TTC549 (cell line): Measurements from ENCODE around the gene HEBP2.
"Not testable (repeated sequence)": the region's sequence is repeated elsewhere in the genome, so short reads cannot be mapped to it uniquely, and the experiment has no call there.

Experiments used
- FAIRE-seq: peaks from 2 replicates; lab custom pipeline; 2012; peaks lifted over from hg19 to GRCh38; lab: Jason Lieb, UNC

Gene HEBP2

DNA sequence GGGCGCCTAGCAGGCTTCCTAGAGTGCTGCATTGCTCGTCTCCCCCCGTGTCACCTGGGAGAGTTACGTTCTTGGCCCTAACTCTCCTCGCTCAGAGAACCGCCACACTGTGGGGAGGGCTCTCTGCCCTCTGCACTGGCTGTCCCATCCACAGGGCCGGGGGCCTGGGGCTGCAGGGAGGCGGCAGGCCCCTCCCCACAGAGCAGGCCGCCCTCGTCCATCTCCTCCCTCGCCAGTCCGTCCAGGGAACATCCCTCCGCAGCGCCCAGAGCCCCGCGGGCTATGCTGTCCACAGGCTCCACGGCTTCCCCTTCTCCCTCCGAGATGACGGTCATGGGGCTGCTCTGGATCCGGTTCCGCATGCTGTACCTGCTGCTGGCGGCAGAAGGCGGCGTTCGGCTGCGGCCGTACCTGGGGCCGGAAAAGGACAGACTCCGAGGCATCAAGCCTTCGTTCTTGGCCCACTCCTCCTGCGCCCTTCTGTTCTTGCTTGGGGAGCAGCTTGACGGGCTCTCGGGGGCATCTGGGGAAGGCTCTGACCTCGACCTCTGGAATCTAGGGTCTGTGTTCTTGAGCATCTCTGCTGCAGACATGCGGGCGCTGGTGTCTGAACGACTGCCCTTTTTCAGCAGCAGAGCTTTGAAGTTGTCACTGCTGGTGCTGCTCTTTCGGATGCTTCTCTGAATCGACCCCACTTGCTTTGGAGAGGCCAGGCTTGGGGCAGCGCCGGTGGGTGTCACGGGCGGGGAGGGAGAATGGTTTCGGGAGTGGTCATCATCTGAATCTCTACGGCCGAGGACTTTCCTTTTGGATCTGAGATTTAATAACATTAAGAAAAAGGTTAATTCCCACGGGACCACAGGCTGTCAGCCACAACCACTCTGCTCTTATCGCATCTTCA lies 20.2 kb downstream of the HEBP2 start:
- FAIRE-seq, result no peak

DNA sequence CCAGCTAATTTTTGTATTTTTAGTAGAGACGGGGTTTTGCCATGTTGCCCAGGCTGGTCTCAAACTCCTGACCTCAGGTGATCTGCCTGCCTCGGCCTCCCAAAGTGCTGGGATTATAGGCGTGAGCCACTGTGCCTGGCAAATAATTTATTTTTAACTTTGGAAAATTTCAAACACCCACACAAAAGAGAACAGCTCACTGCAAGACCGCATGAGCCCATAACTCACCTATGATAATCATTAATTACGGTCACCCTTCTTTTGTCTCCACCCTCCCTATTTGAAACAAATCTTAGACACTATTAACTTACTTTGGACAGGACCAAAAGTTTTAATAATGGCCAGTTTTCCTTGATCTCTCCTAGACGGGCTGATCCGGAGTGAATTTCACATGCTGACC lies 21.2 kb downstream of the HEBP2 start:
- not testable (repeated sequence) for FAIRE-seq

DNA sequence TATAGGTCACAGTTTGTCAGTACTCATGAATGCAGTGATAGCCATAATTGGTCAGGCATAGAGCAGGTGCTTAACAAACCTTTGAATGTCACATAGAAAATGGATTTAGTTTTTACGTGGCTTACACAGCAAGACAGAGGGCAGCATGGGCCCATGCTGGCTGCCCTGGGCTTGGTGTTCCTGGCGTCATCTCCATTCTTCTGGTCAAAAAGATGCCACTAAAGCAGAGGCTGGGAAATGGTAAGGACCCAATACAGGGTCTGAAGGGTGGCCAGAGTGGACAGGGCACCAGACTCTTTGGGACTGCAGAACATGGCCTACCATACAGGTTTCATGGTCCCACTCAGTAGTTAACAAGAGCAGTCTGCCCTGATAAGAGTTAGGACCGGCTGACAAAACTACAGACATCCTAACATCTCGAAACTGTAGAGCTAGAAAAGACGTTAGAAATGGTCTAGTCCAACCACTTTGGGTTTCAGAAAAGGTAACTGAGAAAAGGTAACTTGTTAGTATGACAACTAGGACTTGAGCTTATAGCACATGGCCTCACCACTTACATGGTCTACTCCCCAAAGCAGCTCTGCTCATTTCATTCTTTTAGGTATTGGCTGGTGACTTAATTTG lies 22.6 kb downstream of the HEBP2 start:
- no peak for FAIRE-seq

DNA sequence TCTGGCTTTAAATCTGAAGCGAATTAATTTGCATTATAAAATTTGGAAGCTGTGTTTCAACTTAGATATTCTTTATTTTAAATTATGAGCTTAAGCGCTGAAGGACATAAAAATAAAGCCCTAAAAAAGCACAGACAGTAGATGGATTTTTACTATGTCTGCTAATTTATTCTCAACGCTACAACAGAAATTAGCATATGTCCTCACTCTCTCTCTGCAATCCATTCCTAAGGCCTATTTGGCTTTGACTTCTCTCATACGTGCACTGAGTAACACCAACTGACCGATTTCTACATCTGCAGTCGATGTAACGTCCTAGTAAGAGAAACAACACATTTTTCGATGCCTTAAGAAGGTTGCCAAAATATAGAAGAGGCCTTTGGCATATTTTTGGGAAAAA lies 23.7 kb downstream of the HEBP2 start:
- no peak for FAIRE-seq

- FAIRE-seq, result peak; percentile 95
These were observed 25.0 kb downstream of the HEBP2 start for GRCh38 chr6:138428944-138429598.

DNA sequence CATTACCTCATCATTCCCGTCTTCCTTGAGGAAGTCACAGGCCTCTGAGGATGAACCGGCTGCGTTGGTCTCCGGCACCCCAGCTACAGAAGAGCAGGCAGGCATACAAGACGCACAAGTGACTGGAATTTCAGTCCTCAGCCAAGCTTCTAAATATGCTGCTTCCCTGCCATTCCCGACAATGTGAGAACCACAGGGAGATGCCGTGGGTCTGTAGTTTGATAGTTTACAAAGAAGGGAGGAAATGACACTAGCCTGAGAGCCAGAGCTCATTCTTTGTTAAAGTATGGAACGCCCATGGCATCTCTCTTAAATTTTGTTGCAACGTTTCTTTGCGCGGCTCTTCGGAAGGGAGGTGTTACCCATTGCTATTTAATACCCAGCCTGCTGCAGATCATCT lies 25.7 kb downstream of the HEBP2 start:
- FAIRE-seq, result no peak

DNA sequence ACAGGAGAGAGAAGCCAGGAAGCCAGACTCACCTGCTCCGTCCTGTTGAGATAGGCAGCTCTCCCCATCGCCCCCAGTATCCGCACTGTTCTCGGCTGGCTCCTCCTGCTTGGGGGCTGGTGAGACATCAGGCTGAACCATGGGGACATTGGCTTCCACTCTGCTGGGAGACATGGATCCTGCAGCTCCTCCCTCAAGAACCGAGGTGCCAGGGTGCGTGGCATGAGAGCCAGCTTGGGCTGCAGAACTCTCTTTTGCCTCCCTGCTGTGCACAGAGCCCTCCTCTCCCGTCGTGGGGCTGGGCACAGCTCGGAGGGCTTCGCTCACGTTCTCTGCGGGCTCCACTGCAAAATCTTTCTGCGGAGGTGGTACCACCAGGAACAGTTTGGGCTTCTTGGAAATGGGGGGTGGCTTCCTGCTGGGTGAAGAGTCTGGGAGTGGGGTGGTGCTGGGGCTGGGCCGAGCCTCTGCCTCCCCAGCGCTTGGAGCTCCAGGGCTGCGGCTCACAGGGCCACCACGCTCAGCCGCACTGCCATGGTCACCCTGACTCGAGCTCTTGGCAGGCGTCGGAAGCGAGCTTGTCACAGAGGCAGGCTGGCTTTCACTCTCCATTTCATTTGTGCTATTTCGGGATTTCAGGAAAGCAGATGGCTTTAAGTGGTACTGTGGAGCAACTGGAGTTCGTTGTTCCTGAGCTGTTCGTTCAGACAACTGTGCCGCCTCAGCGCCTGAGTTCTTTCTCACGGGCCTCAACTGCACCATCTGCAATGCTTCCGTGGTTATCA lies 26.5 kb downstream of the HEBP2 start:
- no peak for FAIRE-seq

GRCh38 chr6:138431256-138432062 lies 27.4 kb downstream of the HEBP2 start:
- FAIRE-seq, result no peak

DNA sequence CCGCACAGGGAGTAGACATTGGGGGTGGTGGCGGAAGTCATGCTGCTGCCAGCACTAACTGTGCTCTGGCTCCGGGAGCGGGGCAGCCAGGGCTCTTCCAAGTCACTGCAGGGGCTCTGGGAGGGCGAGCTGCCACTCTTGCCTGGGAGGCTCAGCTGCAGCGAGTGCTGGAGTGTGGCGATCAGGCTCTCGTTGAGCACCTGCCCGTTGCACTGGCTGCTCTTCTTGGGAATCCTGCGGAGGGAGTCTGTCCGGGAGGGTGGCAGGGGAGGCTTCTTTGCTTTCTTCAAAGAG lies 28.0 kb downstream of the HEBP2 start:
- FAIRE-seq, result no peak

DNA sequence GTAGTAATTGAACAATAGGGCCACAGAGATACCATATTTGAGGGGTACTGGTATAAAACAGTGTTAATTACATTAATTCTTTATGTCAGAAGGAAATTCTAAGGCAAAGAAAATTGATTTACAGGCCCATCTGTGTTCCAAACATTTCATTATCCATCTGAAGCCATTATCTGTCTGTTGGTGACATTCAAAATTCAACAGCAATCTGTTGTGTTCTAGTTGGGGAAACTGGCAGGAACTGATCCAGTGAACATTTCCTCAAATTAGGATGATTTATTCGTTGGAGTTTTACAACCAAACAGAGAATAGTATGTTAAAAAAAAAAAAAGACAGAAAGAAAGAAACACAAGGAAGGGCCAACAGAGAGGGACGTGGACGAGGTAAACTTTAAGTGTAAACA lies 30.1 kb downstream of the HEBP2 start:
- FAIRE-seq, result no peak

DNA sequence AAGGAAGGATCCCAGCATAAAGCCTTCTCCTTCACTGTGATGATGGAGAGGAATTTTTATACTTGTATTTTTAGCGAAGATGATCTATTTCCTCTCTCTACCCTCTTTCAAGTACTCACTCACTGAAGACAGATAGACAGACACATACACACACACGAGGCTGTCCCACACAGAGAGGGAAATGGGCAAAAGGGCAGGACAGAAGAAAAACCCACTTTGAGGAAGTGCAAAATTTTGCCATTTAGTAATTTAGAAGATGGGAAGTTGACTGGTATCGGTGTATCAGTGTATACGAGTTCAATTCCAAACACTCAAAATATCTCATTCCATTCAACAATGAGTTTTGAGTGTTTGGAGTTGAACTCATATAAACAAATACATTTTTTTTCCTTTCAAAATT lies 30.9 kb downstream of the HEBP2 start:
- no peak for FAIRE-seq

DNA sequence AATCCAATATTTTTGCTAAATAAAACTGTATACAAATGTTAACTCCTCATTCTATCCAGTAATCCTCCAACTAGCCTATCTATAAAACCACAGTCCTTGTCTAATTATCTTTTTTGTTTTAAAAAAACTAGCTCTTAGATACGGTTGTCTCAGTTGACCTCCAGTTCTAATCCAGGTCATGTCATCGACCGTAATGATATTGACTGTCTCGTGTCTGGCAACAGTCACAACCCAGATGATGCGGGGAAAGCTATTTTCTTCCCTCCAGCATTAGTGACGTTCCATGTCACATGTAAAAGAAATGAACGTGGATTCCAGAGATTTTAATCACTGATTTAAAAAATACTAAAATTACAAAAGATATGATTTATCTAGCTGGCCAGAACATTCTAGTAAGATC lies 35.5 kb downstream of the HEBP2 start:
- FAIRE-seq, result no peak

GRCh38 chr6:138440296-138440695 lies 36.3 kb downstream of the HEBP2 start:
- no peak for FAIRE-seq

GRCh38 chr6:138440758-138441357 lies 36.8 kb downstream of the HEBP2 start:
- FAIRE-seq, result no peak

DNA sequence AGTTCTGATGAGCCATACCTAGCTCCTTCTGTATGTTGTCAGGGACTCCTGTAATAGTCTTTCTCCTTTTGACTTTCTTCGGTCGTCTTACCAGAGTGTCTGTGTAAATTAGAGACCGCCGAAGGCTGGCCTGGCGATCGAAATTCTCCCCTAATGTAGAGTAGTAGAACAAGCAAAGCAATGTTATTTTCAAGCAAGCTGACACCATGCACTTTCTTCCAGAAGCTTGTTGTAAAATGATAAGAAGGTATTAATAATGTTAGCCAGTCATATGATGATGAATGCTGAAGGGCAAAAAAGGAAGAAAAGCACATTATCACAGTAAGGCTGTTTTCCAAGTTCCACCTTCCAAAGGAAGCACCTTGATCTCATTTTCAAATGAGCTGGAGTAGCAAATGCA lies 37.9 kb downstream of the HEBP2 start:
- no peak for FAIRE-seq

DNA sequence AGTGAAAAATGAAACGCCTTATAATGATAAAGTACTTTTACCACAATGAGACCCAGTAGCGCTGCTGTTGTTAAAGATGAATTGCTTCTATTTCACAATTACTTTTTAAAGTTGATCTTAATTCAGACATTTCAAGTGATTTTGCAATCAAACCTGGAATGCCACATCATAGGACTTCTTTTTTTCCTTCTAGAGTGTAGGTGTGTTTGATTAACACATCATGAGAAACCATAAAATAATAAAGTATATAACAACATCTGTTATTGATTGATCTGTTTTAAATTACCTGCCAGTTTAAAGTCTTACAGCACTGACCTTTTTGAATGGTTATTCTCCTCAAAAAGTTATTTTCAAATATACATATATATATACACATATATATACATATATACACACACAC lies 38.6 kb downstream of the HEBP2 start:
- FAIRE-seq, result peak; percentile 62

DNA sequence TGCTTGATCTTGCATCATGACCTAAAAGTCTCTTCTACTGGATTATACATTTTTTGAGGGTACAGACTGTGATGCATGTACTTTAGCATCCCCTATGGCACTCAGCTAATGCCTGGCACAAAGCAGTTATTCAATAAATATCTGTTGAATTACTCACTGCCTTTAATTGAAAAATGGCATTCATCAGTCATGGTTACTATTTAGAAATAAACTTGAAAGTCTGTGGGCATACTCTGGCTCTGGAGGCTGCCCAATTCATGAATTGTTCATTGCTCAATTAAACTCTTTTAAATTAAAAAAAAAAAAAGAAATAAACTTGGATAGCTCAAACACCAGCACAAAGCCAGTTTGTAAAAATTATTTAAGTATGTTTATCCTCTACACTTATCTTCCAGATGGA lies 40.0 kb downstream of the HEBP2 start:
- no peak for FAIRE-seq

DNA sequence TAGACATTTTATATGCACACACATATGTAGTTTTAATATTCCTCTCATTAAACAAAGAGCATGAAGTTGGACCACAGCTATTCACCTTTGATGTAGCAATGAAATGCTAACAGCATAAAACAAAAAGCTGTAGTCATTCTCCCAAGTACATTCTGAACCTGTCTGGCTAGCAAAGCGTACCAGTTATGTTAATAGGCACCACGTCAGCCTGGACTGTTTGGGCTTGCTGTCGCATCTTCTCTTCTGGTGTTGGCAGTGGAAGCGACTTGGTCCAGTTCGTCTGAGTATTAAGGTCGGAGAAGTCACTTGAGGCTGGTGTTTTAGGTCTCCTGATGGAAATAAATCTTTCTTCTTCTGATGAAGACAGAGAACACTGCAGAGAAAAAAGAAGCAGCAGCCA lies 42.8 kb downstream of the HEBP2 start:
- no peak for FAIRE-seq

DNA sequence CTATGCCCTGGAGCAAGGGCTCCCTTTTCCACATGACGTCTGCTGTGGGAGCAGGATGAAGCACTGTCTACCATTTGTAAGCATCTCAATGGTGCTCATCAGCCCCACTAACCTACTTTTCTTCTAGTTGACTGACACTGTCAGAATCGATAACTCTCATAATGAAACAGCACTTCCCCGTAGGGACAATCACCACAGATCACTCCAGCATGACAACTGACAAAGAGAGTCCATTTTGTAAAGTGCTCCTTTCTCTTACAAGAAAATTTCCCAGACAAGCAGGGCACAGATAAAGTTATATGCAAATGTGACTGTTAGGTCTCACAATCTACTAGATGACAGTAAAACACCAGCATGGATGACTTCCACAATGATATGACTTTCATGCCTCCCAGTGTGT lies 46.4 kb downstream of the HEBP2 start:
- FAIRE-seq, result no peak

GRCh38 chr6:138451043-138451442 lies 47.0 kb downstream of the HEBP2 start:
- FAIRE-seq, result no peak

DNA sequence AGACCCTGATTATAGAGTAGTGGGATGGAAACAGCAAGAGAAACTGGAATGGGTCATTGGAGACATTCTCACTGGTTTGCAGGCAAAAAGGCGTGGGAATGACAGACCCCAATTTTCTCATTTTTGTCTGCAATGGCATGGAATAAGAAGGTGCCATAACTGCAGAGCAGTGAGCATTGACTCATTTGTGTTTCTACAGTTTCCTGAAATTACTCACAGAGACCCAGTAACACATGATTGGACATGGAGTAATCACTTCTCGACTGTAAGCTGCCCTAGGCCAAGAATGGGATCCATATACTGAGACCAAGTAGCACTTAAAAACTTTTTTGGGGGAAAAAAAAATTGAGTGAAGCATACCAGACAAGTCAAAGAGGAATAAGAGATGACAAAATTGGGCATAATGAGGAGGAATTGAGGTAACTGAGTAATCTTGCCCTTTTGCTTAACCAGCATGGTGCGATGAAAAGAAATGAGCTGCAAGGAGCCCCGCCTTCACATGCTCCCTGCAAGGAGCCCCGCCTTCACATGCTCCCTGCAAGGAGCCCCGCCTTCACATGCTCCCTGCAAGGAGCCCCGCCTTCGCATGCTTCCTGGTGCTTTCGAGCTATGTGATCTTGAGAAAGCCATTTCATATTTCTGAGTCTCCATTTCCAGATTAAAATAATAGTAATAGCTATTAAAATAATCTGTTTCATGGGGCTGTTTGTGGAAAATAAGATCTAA lies 51.1 kb downstream of the HEBP2 start:
- FAIRE-seq, result no peak
